GM20431 (cell line): ENCODE results near the gene DLEC1.
"Not testable (repeated sequence)": the region's sequence is repeated elsewhere in the genome, so short reads cannot be mapped to it uniquely, and the experiment has no call there.

ENCODE experiments used
- in situ Hi-C: fragments of 300-500 bp; cut with MseI, MboI; formaldehyde crosslinking; loops from one replicate; pipeline ENCODE4 v1.15.0; 2020; ENCODE audit warnings: low sequenced_read_pairs; ENCODE audit not compliant: unreplicated experiment

Gene DLEC1

GRCh38 chr3:38067508-38068233, 28.7 kb downstream of the DLEC1 start:
- in situ Hi-C loops = no loop called here

GRCh38 chr3:38070013-38070412, 31.0 kb downstream of the DLEC1 start:
- in situ Hi-C loops = no loop called here

GRCh38 chr3:38077073-38077472, 38.1 kb downstream of the DLEC1 start:
- in situ Hi-C loops = not testable (repeated sequence)

GRCh38 chr3:38082296-38082695, 43.3 kb downstream of the DLEC1 start:
- in situ Hi-C loops = not testable (repeated sequence)

GRCh38 chr3:38083254-38083653, 44.2 kb downstream of the DLEC1 start:
- in situ Hi-C loops = not testable (repeated sequence)

- in situ Hi-C loops = no loop called here
These were observed 44.9 kb downstream of the DLEC1 start for GRCh38 chr3:38083871-38084333.

GRCh38 chr3:38084334-38085310, 45.6 kb downstream of the DLEC1 start:
- in situ Hi-C loops = no loop called here

GRCh38 chr3:38085311-38085942, 46.4 kb downstream of the DLEC1 start:
- in situ Hi-C loops = no loop called here

GRCh38 chr3:38085943-38086324, 46.9 kb downstream of the DLEC1 start:
- in situ Hi-C loops = no loop called here

GRCh38 chr3:38086496-38086895, 47.5 kb downstream of the DLEC1 start:
- in situ Hi-C loops = no loop called here

GRCh38 chr3:38087278-38087677, 48.3 kb downstream of the DLEC1 start:
- in situ Hi-C loops = not testable (repeated sequence)

- in situ Hi-C loops = no loop called here
These were observed 49.4 kb downstream of the DLEC1 start for GRCh38 chr3:38088126-38089078.

- in situ Hi-C loops = no loop called here
These were observed 50.2 kb downstream of the DLEC1 start for GRCh38 chr3:38089163-38089562.

- in situ Hi-C loops = no loop called here
These were observed 51.4 kb downstream of the DLEC1 start for GRCh38 chr3:38090453-38090852.

- in situ Hi-C loops = no loop called here
These were observed 56.0 kb downstream of the DLEC1 start for GRCh38 chr3:38094999-38095398.

GRCh38 chr3:38095669-38096483, 56.9 kb downstream of the DLEC1 start:
- in situ Hi-C loops = no loop called here

GRCh38 chr3:38097446-38098375, 58.7 kb downstream of the DLEC1 start:
- in situ Hi-C loops = no loop called here

- in situ Hi-C loops = no loop called here
These were observed 59.3 kb downstream of the DLEC1 start for GRCh38 chr3:38098376-38098723.
